Chondrocyte (in vitro differentiated cells): Measurements from ENCODE around the gene MYADM. TPM values are rescaled to one million over a fixed set of nuclear protein-coding genes. Genes with fewer than 3 reads are reported as not detected.

Experiments
- DNase-seq: peaks from one replicate; pipeline ENCODE4 v3.0.0; 2021; ENCODE audit warnings: mixed read lengths, low spot score
- H3K27ac Mint-ChIP-seq: one replicate; pipeline ENCODE4 v1.8.0; 2021; ENCODE audit warnings: mild to moderate bottlenecking, moderate library complexity, mixed read lengths; ENCODE audit not compliant: unreplicated experiment
- H3K27me3 Mint-ChIP-seq: 2 replicates; pipeline ENCODE4 v1.8.0; 2021; ENCODE audit warnings: low read depth, mixed read lengths
- H3K36me3 Mint-ChIP-seq: 2 replicates; pipeline ENCODE4 v1.8.0; 2021; ENCODE audit warnings: low read depth, mixed read lengths
- H3K4me1 Mint-ChIP-seq: 2 replicates; pipeline ENCODE4 v1.8.0; 2021; ENCODE audit warnings: low read depth, mild to moderate bottlenecking, mixed read lengths
- H3K4me3 Mint-ChIP-seq: one replicate; pipeline ENCODE4 v1.8.0; 2021; ENCODE audit warnings: mild to moderate bottlenecking, moderate library complexity, mixed read lengths; ENCODE audit not compliant: unreplicated experiment
- H3K9me3 Mint-ChIP-seq: 2 replicates; pipeline ENCODE4 v1.8.0; 2021; ENCODE audit warnings: low read depth, mixed read lengths
- CTCF ChIP-seq: fragments of 200-600 bp; sonication (generic); IDR thresholded peaks from 2 replicates; pipeline ENCODE4 v1.5.0; 2021; ENCODE audit warnings: antibody characterized with exemption, mild to moderate bottlenecking, moderate library complexity
- total RNA-seq: library from RNA; stranded (reverse); gene quantifications from 3 replicates; pipeline ENCODE4 v1.2.1, GENCODE V29; 2021

Gene MYADM
- total RNA-seq, 1 donor from 2014 or later, result 292 TPM

GRCh38 chr19:53898166-53898565 lies 30.5 kb downstream of the MYADM start:
- H3K27ac Mint-ChIP-seq, result peak overlapping the region; percentile 42
- peaks cover 39% of the 10 kb centered on the region for H3K27me3 Mint-ChIP-seq
- no peaks in the 10 kb centered on the region for H3K4me1 Mint-ChIP-seq
- H3K36me3 Mint-ChIP-seq, result no peaks in the 10 kb centered on the region
- DNase-seq, result no peak
- H3K9me3 Mint-ChIP-seq, result no peaks in the 10 kb centered on the region
- no peak for TF ChIP-seq CTCF
- no peak overlapping the region for H3K4me3 Mint-ChIP-seq

- Mint-ChIP-seq H3K4me1 (no peaks in the 10 kb centered on the region), H3K27me3 (peaks cover 36% of the 10 kb centered on the region), H3K4me3 (no peak overlapping the region), H3K9me3 (no peaks in the 10 kb centered on the region), H3K27ac (no peak overlapping the region), H3K36me3 (no peaks in the 10 kb centered on the region)
- DNase-seq, result no peak
- TF ChIP-seq CTCF, result no peak
Observed at GRCh38 chr19:53898636-53899341, 31.1 kb downstream of the MYADM start.

DNA sequence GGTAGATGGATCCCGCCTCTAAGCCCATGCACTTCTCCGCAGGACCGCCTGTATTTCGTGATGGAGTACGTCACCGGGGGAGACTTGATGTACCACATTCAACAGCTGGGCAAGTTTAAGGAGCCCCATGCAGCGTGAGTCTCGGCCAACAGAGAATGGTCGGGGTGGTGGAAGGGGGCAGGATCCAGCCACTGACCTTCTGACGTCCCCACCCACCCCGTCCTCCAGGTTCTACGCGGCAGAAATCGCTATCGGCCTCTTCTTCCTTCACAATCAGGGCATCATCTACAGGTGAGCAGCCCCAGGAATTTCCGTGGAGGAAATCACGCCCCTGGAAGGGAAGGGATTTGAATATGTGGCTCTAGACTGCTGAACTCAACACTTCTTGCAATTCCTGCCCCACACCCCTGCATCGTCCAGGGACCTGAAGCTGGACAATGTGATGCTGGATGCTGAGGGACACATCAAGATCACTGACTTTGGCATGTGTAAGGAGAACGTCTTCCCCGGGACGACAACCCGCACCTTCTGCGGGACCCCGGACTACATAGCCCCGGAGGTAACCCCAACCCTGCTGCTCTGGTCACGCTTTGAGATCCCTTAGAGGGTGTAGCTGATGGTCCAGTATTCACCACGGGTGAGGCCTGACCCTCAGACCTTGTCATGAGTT lies 32.6 kb downstream of the MYADM start:
- no peaks in the 10 kb centered on the region for H3K9me3 Mint-ChIP-seq
- H3K27ac Mint-ChIP-seq, result no peak overlapping the region
- peaks cover 43% of the 10 kb centered on the region for H3K27me3 Mint-ChIP-seq
- no peak for DNase-seq
- no peak for TF ChIP-seq CTCF
- H3K36me3 Mint-ChIP-seq, result no peaks in the 10 kb centered on the region
- H3K4me3 Mint-ChIP-seq, result no peak overlapping the region
- H3K4me1 Mint-ChIP-seq, result no peaks in the 10 kb centered on the region

DNA sequence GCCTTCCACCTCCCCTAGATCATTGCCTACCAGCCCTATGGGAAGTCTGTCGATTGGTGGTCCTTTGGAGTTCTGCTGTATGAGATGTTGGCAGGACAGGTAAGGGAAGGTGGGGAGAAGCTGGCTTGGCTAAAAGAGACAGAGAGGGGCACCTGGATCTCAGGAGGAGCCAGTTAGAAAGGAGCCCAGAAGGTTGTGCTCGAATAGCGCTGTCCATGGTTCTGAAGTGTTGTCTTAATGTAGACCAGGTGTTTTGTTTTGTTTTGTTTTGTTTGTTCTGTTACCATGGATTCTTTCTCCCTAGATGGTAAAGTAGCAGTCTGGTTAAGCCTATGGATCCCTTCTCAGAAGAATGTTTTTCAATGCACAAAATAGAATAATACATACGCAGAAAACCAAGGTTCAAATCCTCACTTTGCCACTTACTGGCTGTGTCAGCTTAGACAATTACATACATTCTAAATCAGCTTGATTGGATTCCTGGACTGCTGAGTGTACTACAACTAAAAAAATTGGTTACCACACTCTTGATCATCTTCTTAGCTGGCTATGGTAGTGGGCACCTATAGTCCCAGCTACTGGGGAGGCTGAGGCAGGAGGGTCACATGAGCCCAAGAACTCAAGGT lies 35.5 kb downstream of the MYADM start:
- H3K9me3 Mint-ChIP-seq, result no peaks in the 10 kb centered on the region
- no peak for TF ChIP-seq CTCF
- H3K27me3 Mint-ChIP-seq, result peaks cover 46% of the 10 kb centered on the region
- no peak overlapping the region for H3K27ac Mint-ChIP-seq
- H3K4me3 Mint-ChIP-seq, result no peak overlapping the region
- no peaks in the 10 kb centered on the region for H3K36me3 Mint-ChIP-seq
- DNase-seq, result no peak
- H3K4me1 Mint-ChIP-seq, result peaks cover 13% of the 10 kb centered on the region

DNA sequence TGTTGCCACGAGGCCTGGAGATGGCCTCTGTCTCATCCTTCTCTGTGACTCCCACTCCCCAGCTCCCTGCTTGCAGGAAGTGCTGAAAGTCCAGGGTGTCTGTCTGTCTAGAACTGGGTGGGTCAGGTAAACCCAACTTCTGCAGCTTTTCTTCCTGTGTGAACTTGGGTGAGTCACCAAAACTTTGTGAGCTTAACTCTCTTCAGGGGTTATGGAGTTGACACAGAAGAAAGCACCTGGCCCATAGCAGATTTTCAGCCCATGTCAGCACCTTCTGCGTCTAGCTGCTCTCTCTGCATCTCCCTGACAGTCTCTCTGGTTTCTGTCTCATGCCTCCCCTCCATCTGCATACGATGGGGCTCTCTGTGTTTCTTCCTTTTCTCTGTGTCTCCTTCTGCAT lies 37.2 kb downstream of the MYADM start:
- Mint-ChIP-seq H3K4me1 (peaks cover 20% of the 10 kb centered on the region), H3K27me3 (peaks cover 52% of the 10 kb centered on the region), H3K27ac (no peak overlapping the region), H3K36me3 (peaks cover 5% of the 10 kb centered on the region), H3K4me3 (no peak overlapping the region), H3K9me3 (no peaks in the 10 kb centered on the region)
- TF ChIP-seq CTCF, result no peak
- DNase-seq, result no peak
